Heart right ventricle (tissue), 16 donors: ENCODE measurements around the gene BTG2. TPM values are rescaled to one million over a fixed set of nuclear protein-coding genes. Genes with fewer than 3 reads are reported as not detected.

Source experiments
- ATAC-seq, 8 donors: fragments of 200-7000 bp; cut with Tn5 transposase; one replicate each; pipeline ENCODE4 v1.9.1; 2020; ENCODE audit warnings: mild to moderate bottlenecking in 8 of 8, moderate library complexity in 8 of 8, moderate number of reproducible peaks in 1 of 8
- DNase-seq, 2 donors: peaks; one replicate each; pipeline ENCODE4 v3.0.0-alpha.2; 2020
- H3K27ac ChIP-seq, 10 donors: fragments of 200-600 bp; sonication (generic) in 2 of 10; one replicate each; pipeline versions ENCODE4 v1.5.0 to v1.8.0; 2020 to 2022; ENCODE audit warnings: mild to moderate bottlenecking in 3 of 10
- H3K27me3 ChIP-seq, 7 donors: fragments of 200-600 bp; one replicate each; pipeline ENCODE4 v1.8.0; 2021 to 2022; ENCODE audit warnings: mild to moderate bottlenecking in 2 of 7
- H3K36me3 ChIP-seq, 9 donors: fragments of 200-600 bp; sonication (generic) in 1 of 9; one replicate each; pipeline versions ENCODE4 v1.5.0 to v1.8.0; 2020 to 2022; ENCODE audit warnings: mild to moderate bottlenecking in 2 of 9
- H3K4me1 ChIP-seq, 9 donors: fragments of 200-600 bp; sonication (generic) in 1 of 9; one replicate each; pipeline versions ENCODE4 v1.5.0 to v1.8.0; 2020 to 2022; ENCODE audit warnings: mild to moderate bottlenecking in 4 of 9
- H3K4me3 ChIP-seq, 10 donors: fragments of 200-600 bp; sonication (generic) in 2 of 10; one replicate each; pipeline versions ENCODE4 v1.5.0 to v1.8.0; 2020 to 2022; ENCODE audit warnings: mild to moderate bottlenecking in 7 of 10, moderate library complexity in 2 of 10
- H3K9me3 ChIP-seq, 11 donors: fragments of 200-600 bp in 10 of 11; sonication (generic) in 2 of 11; one replicate each; pipeline versions ENCODE4 v1.5.0 to v1.8.0; 2013 to 2022; ENCODE audit warnings: mild to moderate bottlenecking in 2 of 11, control low read depth in 1 of 11, moderate library complexity in 1 of 11
- WGBS, 2 donors: extraction: QIAGEN DNeasy Blood & Tissue Kit; methylation state at CpG; one replicate each; pipeline ENCODE4 v1.1.7; 2013; ENCODE audit warnings: inconsistent platforms in 1 of 2; 5-methylcytosine and 5-hydroxymethylcytosine counted together
- intact Hi-C, 10 donors: fragments of 100-400 bp; cut with DNase I; formaldehyde crosslinking; loops; one replicate each; pipeline versions ENCODE4 v1.11.1 to v1.14.2; 2022
- polyA plus RNA-seq, 2 donors: library from polyadenylated mRNA; stranded (reverse); fragments of 200-250 nt; gene quantifications; one replicate each; pipeline ENCODE4 v1.2.3, GENCODE V29; 2013
- total RNA-seq, 10 donors: library from RNA; stranded (reverse); fragmentation: NEBNext Ultra II Directional in 3 of 10; extraction: Animal tissue kit (Norgen Biotek cat#: 25700) in 3 of 10; gene quantifications; one replicate each; pipeline versions ENCODE4 v1.2.1 to v1.2.4, GENCODE V29; 2021 to 2023
- TF ChIP-seq, protein P1 (sequence below), 9 donors: fragments of 200-600 bp; sonication (generic) in 2 of 9; IDR thresholded peaks; one replicate each; pipeline versions ENCODE4 v1.5.0 to v1.8.0; 2021 to 2022; ENCODE audit warnings: antibody characterized with exemption in 9 of 9, mild to moderate bottlenecking in 5 of 9, moderate library complexity in 1 of 9
- donor health status: Arrhythmogenic right ventricular cardiomyopathy.
- donor health status: ischemic (EF 13 %, LVEDD 7.1; RV severe dilation, severe dysfunction).
- donor health status: healthy with polysubstance abuse.
- donor health status: DM: no; HTN: yes; CAD: no.
- donor health status: DM: no; HTN: no; CAD: no.
- donor health status: ischemic (EF 25% LVEDD 6.9; RV normal size, moderate dysfunction).
- donor health status: ischemic (EF 25% LVEDD 5.7; RV mildly dilated, moderate dysfunction).
- donor health status: healthy.
- donor health status: DM: yes; HTN: yes; CAD: no.
- donor health status: Ischemic cardiomyopathy.
- donor health status: ischemic (EF 35%, LVEDD 5.7; RV mildly dilated, moderate dysfunction).
- donor health status: nonischemic (EF 11% LVEDD 7.7; RV severe dilation, severe dysfunction).
- donor health status: DM: yes; HTN: yes; CAD: no.
- donor health status: PGD.
- donor health status: ischemic (EF 29% LVEDD 5.4; RV normal size, mild dysfunction).
- donor health status: nonischemic (EF 23%, LVEDD 6.1; RV moderate dilation, normal function).

Gene BTG2
- total and polyA plus RNA-seq, 12 donors: 26.4 to 349 (median 54.2) TPM

DNA sequence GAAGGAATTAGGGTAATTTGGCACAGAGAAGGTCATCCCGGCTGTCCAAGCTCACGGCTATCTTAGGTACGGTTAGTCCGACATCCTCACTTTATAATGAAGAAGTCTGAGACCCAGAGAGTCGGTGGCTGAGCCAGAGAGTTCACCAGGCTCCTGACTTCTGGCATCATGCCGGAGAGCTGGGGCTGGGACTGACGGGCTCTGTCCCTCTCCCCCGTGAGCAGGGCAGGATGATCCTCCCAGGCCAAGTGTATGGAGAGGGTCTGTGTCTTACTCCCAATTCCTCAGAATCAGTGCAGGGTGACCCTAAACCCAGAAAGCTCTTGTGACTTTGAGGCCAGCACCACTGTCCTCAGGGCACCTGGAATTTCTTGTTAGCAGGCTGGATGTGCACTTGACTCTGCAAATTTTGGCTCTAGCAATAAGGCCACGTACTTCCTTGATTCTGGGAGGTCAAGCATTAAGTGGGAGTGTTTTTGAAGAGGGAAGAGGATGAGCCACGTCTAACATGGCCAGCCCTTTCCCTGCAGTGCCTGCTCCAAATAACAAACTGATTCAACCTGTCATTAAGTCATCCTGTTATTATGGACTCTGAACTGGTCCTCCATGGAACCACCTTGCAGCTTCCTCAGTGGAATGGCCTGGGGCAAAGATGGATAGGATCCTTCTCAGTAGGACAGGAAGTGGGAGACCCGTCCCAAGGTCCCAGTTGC is 20.8 kb upstream of the BTG2 start:
- WGBS, 2 donors: 63 to 67% methylated on average over 11 of the region's 11 CpGs
- no peaks in the 10 kb centered on the region for H3K27me3 ChIP-seq
- DNase-seq: no peak
- TF ChIP-seq, protein P1, sequence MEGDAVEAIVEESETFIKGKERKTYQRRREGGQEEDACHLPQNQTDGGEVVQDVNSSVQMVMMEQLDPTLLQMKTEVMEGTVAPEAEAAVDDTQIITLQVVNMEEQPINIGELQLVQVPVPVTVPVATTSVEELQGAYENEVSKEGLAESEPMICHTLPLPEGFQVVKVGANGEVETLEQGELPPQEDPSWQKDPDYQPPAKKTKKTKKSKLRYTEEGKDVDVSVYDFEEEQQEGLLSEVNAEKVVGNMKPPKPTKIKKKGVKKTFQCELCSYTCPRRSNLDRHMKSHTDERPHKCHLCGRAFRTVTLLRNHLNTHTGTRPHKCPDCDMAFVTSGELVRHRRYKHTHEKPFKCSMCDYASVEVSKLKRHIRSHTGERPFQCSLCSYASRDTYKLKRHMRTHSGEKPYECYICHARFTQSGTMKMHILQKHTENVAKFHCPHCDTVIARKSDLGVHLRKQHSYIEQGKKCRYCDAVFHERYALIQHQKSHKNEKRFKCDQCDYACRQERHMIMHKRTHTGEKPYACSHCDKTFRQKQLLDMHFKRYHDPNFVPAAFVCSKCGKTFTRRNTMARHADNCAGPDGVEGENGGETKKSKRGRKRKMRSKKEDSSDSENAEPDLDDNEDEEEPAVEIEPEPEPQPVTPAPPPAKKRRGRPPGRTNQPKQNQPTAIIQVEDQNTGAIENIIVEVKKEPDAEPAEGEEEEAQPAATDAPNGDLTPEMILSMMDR (IDR thresholded peaks at IDR 0.05): no peak
- no peaks in the 10 kb centered on the region for H3K36me3 ChIP-seq
- H3K4me1 ChIP-seq: peaks cover 20 to 93% (median 71%) of the 10 kb centered on the region in 9 donors
- ATAC-seq: peak in 1 of 8 donors; percentile 12
- H3K4me3 ChIP-seq: no peak overlapping the region
- intact Hi-C loops: no loop called here
- H3K9me3 ChIP-seq: no peaks in the 10 kb centered on the region
- peak overlapping the region in 4 of 10 donors; percentile 29 to 99 (median 46) for H3K27ac ChIP-seq

DNA sequence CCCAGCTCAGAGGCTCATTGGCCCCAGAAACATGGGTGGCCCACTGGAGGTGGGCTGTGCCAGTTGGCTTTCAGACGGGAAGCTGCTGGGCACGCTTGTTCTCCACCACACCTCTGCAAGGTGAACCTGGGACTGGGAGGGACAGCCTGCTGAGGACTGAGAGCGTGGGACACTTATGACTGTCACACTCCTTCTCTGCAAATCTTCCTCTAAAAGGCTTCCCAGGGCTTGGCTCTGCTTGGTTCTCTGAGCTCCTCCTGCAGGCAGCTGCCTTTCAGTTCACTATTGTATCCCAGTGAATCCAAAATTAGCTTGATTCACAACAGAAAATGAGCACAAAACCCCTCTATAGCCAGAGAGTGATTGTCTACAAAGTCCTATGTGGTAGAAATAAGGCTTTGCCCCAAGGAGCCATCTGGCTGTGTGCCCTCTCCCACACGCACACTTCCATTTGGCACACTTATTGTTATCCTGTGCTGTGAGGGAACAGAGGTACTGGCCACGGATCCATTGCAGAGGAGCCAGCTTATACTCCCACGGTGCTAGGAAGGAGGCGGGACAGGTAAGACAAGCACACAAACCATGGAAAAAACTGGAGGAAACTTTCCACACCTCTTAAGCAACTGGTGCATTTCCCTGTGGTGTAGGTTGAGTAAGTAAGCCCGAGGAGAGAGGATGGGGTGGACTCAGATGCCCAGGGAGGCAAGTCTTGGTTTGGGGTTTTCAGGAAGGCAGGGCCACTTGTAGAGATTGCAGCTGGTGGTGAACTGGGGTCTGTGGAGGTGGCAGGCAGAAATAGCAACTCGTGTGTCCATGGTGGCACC is 18.9 kb upstream of the BTG2 start:
- Histone ChIP-seq H3K4me3 (peak overlapping the region in 1 of 10 donors; percentile 7), H3K4me1 (peaks cover 26 to 93% (median 81%) of the 10 kb centered on the region in 9 donors), H3K27me3 (no peaks in the 10 kb centered on the region), H3K36me3 (no peaks in the 10 kb centered on the region), H3K27ac (peak overlapping the region; percentile 57 to 99 (median 88)), H3K9me3 (no peaks in the 10 kb centered on the region)
- TF ChIP-seq, protein P1 (IDR thresholded peaks at IDR 0.05): peak in 5 of 9 donors; percentile 16 to 53 (median 47)
- DNase-seq (no peak), ATAC-seq (no peak)
- 46 to 52% methylated on average over 9 of the region's 9 CpGs for WGBS, 2 donors
- intact Hi-C loops: no loop called here

GRCh38 chr1:203287109-203287893 is 18.0 kb upstream of the BTG2 start:
- peak; percentile 55 to 86 for DNase-seq
- peak; percentile 42 to 67 (median 52) for ATAC-seq
- no peaks in the 10 kb centered on the region for H3K27me3 ChIP-seq
- peak overlapping the region in 1 of 10 donors; percentile 19 for H3K4me3 ChIP-seq
- H3K4me1 ChIP-seq: peaks cover 22 to 85% (median 74%) of the 10 kb centered on the region in 9 donors
- WGBS, 2 donors: 52 to 65% methylated on average over 9 of the region's 9 CpGs
- TF ChIP-seq, protein P1 (IDR thresholded peaks at IDR 0.05): peak in 1 of 9 donors; percentile 6
- intact Hi-C loops: no loop called here
- H3K9me3 ChIP-seq: no peaks in the 10 kb centered on the region
- peak overlapping the region; percentile 57 to 99 (median 88) for H3K27ac ChIP-seq
- H3K36me3 ChIP-seq: no peaks in the 10 kb centered on the region

- DNase-seq (no peak), ATAC-seq (no peak)
- Histone ChIP-seq H3K4me3 (no peak overlapping the region), H3K4me1 (peaks cover 22 to 79% (median 68%) of the 10 kb centered on the region in 9 donors), H3K27ac (peak overlapping the region; percentile 57 to 99 (median 88)), H3K36me3 (no peaks in the 10 kb centered on the region), H3K27me3 (no peaks in the 10 kb centered on the region), H3K9me3 (no peaks in the 10 kb centered on the region)
- WGBS, 2 donors: 83 to 87% methylated on average over 5 of the region's 5 CpGs
- intact Hi-C loops: no loop called here
- TF ChIP-seq, protein P1 (IDR thresholded peaks at IDR 0.05): no peak
These were observed 17.4 kb upstream of the BTG2 start for GRCh38 chr1:203287898-203288297.
